B cell (primary cell): ENCODE data around the gene ARHGEF39. TPM values are rescaled to one million over a fixed set of nuclear protein-coding genes. Genes with fewer than 3 reads are reported as not detected.

Experiments used
- ATAC-seq: fragments of 200-7000 bp; cut with Tn5 transposase; one replicate; pipeline ENCODE4 v1.10.0; 2021; ENCODE audit warnings: low read depth, mild to moderate bottlenecking, moderate number of reproducible peaks, moderate library complexity
- CTCF ChIA-PET: fragments of 350-600 bp; sonication (Branson Sonifier 250); formaldehyde crosslinking; loops from one replicate; lab custom pipeline; 2021; ENCODE audit warnings: antibody characterized with exemption, inconsistent platforms; lab: Charles Lee
- POLR2A ChIA-PET: fragments of 350-600 bp; sonication (Branson Sonifier 250); formaldehyde crosslinking; loops from one replicate; lab custom pipeline; 2021; ENCODE audit warnings: antibody characterized with exemption; lab: Charles Lee
- DNase-seq: peaks from one replicate; pipeline ENCODE4 v3.0.0; 2013
- H2AFZ ChIP-seq: 2 replicates; pipeline ENCODE4 v1.6.1; 2012; ENCODE audit warnings: mild to moderate bottlenecking, low read depth, low read length; ENCODE audit not compliant: insufficient read depth, poor library complexity, severe bottlenecking
- H3K27ac ChIP-seq, 2 donors: 1 replicate in 1 of 2; 2 replicates in 1 of 2; pipeline ENCODE4 v1.5.1; 2012 to 2013; ENCODE audit warnings: low read length in 2 of 2, mild to moderate bottlenecking in 2 of 2, moderate library complexity in 1 of 2
- H3K27me3 ChIP-seq, 4 experiments: fragments of 200-600 bp in 1 of 4; sonication (generic) in 1 of 4; replicated peaks in 1 of 4; 1 replicate in 2 of 4; 2 replicates in 2 of 4; pipeline versions ENCODE4 v1.6.1 to v1.7.0; 2013 to 2016; ENCODE audit warnings: low read length in 3 of 4, mild to moderate bottlenecking in 2 of 4, mixed read lengths in 1 of 4, moderate library complexity in 1 of 4; ENCODE audit not compliant: insufficient read depth in 4 of 4, control insufficient read depth in 3 of 4; ENCODE audit errors: control extremely low read depth in 1 of 4
- H3K36me3 ChIP-seq, 2 experiments: replicated peaks in 1 of 2; 1 replicate in 1 of 2; 2 replicates in 1 of 2; pipeline versions ENCODE4 v1.6.1 to v1.7.1; 2013; ENCODE audit warnings: low read length in 1 of 2; ENCODE audit not compliant: insufficient read depth in 2 of 2, control insufficient read depth in 1 of 2; ENCODE audit errors: control extremely low read depth in 1 of 2, extremely low read depth in 1 of 2
- H3K4me1 ChIP-seq, 2 donors: fragments of 200-600 bp in 1 of 2; sonication (generic) in 1 of 2; 1 replicate in 1 of 2; 2 replicates in 1 of 2; pipeline versions ENCODE4 v1.5.1 to v1.6.1; 2013 to 2017; ENCODE audit warnings: low read length in 2 of 2; ENCODE audit not compliant: control insufficient read depth in 2 of 2, insufficient read depth in 2 of 2
- H3K4me2 ChIP-seq: replicated peaks from 2 replicates; pipeline ENCODE3; 2012; ENCODE audit warnings: mild to moderate bottlenecking, low read depth, low read length; ENCODE audit not compliant: poor library complexity, severe bottlenecking
- H3K4me3 ChIP-seq, 5 experiments: fragments of 200-600 bp in 1 of 5; sonication (generic) in 1 of 5; 1 replicate in 3 of 5; 2 replicates in 2 of 5; pipeline versions ENCODE4 v1.5.1 to v1.7.0; 2011 to 2016; ENCODE audit warnings: low read length in 4 of 5, mild to moderate bottlenecking in 4 of 5, low read depth in 2 of 5, control low read depth in 1 of 5, moderate library complexity in 1 of 5; ENCODE audit not compliant: insufficient read depth in 1 of 5; ENCODE audit errors: control extremely low read depth in 1 of 5, extremely low read depth in 1 of 5
- H3K79me2 ChIP-seq: fragments of 200-600 bp; sonication (generic); one replicate; pipeline ENCODE4 v1.6.0; 2016; ENCODE audit warnings: low read length; ENCODE audit not compliant: control insufficient read depth, insufficient read depth
- H3K9ac ChIP-seq: fragments of 200-600 bp; sonication (generic); 2 replicates; pipeline ENCODE4 v1.6.1; 2017; ENCODE audit warnings: mild to moderate bottlenecking, low read length, moderate library complexity
- H3K9me3 ChIP-seq, 3 donors: one replicate each; pipeline versions ENCODE4 v1.6.1 to v1.7.1; 2013; ENCODE audit warnings: low read length in 2 of 3; ENCODE audit not compliant: control insufficient read depth in 2 of 3, insufficient read depth in 1 of 3; ENCODE audit errors: control extremely low read depth in 1 of 3
- H4K20me1 ChIP-seq: 2 replicates; pipeline ENCODE4 v1.6.0; 2012; ENCODE audit warnings: mild to moderate bottlenecking, low read length; ENCODE audit not compliant: insufficient read depth, control insufficient read depth, poor library complexity, severe bottlenecking
- H3K27ac Mint-ChIP-seq: one replicate; pipeline ENCODE4 v1.8.0; 2021; ENCODE audit warnings: mixed read lengths
- H3K27me3 Mint-ChIP-seq: one replicate; pipeline ENCODE4 v1.8.0; 2021; ENCODE audit warnings: mixed read lengths
- H3K4me1 Mint-ChIP-seq: one replicate; pipeline ENCODE4 v1.8.0; 2021; ENCODE audit warnings: mixed read lengths
- H3K4me3 Mint-ChIP-seq: one replicate; pipeline ENCODE4 v1.8.0; 2021; ENCODE audit warnings: mixed read lengths
- H3K9me3 Mint-ChIP-seq: one replicate; pipeline ENCODE4 v1.8.0; 2022; ENCODE audit warnings: mixed read lengths; ENCODE audit not compliant: insufficient read depth
- CTCF ChIP-seq: fragments of 200-600 bp; IDR thresholded peaks from one replicate; pipeline ENCODE4 v1.8.0; 2022; ENCODE audit warnings: antibody characterized with exemption, mild to moderate bottlenecking
- EZH2 ChIP-seq: IDR thresholded peaks from 2 replicates; pipeline ENCODE4 v1.6.1; 2012; ENCODE audit warnings: borderline replicate concordance, low read depth, mild to moderate bottlenecking, moderate library complexity, low read length; ENCODE audit not compliant: insufficient read depth, poor library complexity, severe bottlenecking
- WGBS: methylation state at CpG from one replicate; pipeline ENCODE4 v1.1.5; 2013; ENCODE audit warnings: missing lambda C conversion rate; ENCODE audit not compliant: insufficient coverage; 5-methylcytosine and 5-hydroxymethylcytosine counted together
- intact Hi-C: fragments of 100-400 bp; cut with micrococcal nuclease; formaldehyde crosslinking; loops from one replicate; pipeline ENCODE4 v1.10.0; 2022
- polyA plus RNA-seq: library from polyadenylated mRNA; depleted of rRNA; stranded (reverse); fragments of >200 nt; gene quantifications from 2 replicates; pipeline ENCODE4 v1.2.3, GENCODE V29; 2012
- total RNA-seq, 2 donors: library from RNA; stranded (reverse); fragments of 120-200 nt in 1 of 2; gene quantifications; 1 replicate in 1 of 2; 2 replicates in 1 of 2; pipeline versions ENCODE4 v1.2.3 to v1.2.4, GENCODE V29; 2013 to 2022

The ARHGEF39 gene
- total and polyA plus RNA-seq, 2 donors (not counting 1 experiment from before 2014, with no cell fraction given) = 0.40 to 0.62 TPM

- Mint-ChIP-seq H3K4me1 (peaks cover 18% of the 10 kb centered on the region), H3K4me3 (no peak overlapping the region), H3K9me3 (no peaks in the 10 kb centered on the region), H3K27me3 (no peaks in the 10 kb centered on the region), H3K27ac (peak overlapping the region; percentile 12)
- intact Hi-C loops = no loop called here
- Histone ChIP-seq H4K20me1 (no peaks in the 10 kb centered on the region), H2AFZ (no peak overlapping the region), H3K9ac (no peak overlapping the region), H3K4me3 (no peak overlapping the region), H3K4me1 (peaks cover 14 to 20% of the 10 kb centered on the region in 2 donors), H3K4me2 (no peak overlapping the region), H3K79me2 (no peaks in the 10 kb centered on the region), H3K36me3 (no peaks in the 10 kb centered on the region), H3K9me3 (no peaks in the 10 kb centered on the region), H3K27me3 (no peaks in the 10 kb centered on the region), H3K27ac (no peak overlapping the region)
- DNase-seq = no peak
- ChIA-PET POLR2A (no interaction called here), CTCF (interaction anchor here (7.6 kb wide), 1 partner anchor 12 kb away, joined by 82 read pairs; no protein-coding TSS in a partner anchor)
- ATAC-seq = no peak
- 93% methylated on average over 8 of the region's 10 CpGs for WGBS
- no peak for TF ChIP-seq EZH2
Measured at GRCh38 chr9:35682520-35683315, 17.7 kb upstream of the ARHGEF39 start.

DNA sequence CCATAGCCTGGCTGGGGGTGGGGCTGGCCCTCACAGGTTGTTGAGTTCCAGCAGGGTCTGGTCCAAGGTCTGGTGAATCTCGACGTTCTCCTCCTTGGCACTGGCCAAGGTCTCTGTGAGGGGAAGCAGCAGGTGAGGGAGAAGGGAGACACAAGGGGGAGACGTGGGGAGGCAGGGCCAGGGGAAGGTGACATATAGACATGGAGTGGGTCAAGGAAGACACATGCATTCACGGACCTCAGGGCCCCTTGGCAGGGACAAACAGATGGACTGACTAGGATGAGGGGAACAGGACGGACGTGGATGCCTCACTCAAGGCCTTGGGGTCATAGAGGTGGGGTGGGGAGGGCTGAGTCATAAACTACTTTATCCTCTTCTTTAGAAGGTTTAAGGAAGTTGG, 17.1 kb upstream of the ARHGEF39 start:
- WGBS = 94% methylated on average over 5 of the region's 6 CpGs
- intact Hi-C loops = no loop called here
- Mint-ChIP-seq H3K27me3 (no peaks in the 10 kb centered on the region), H3K4me1 (peaks cover 18% of the 10 kb centered on the region), H3K9me3 (no peaks in the 10 kb centered on the region), H3K4me3 (no peak overlapping the region), H3K27ac (no peak overlapping the region)
- no peaks in the 10 kb centered on the region for H3K27me3 ChIP-seq
- H3K4me2 ChIP-seq = no peak overlapping the region
- CTCF ChIA-PET = interaction anchor here (7.6 kb wide), 1 partner anchor 13 kb away, joined by 82 read pairs; no protein-coding TSS in a partner anchor
- H3K9me3 ChIP-seq = no peaks in the 10 kb centered on the region
- POLR2A ChIA-PET = no interaction called here
- no peak overlapping the region for H3K27ac ChIP-seq
- no peak for ATAC-seq
- no peak overlapping the region for H2AFZ ChIP-seq
- H3K4me1 ChIP-seq = peaks cover 14 to 20% of the 10 kb centered on the region in 2 donors
- no peak for DNase-seq
- H3K9ac ChIP-seq = no peak overlapping the region
- TF ChIP-seq EZH2 = no peak
- no peak for TF ChIP-seq CTCF
- H3K4me3 ChIP-seq = no peak overlapping the region
- no peaks in the 10 kb centered on the region for H3K79me2 ChIP-seq
- no peaks in the 10 kb centered on the region for H3K36me3 ChIP-seq
- no peaks in the 10 kb centered on the region for H4K20me1 ChIP-seq
